Right ventricle myocardium superior (tissue), 1 donor: ENCODE data around the gene TRIM17. TPM values are rescaled to one million over a fixed set of nuclear protein-coding genes. Genes with fewer than 3 reads are reported as not detected.
A peak's percentile ranks its signal among the peaks of the same experiment; 100 is the strongest.

Experiments
- ATAC-seq: fragments of 200-7000 bp; cut with Tn5 transposase; one replicate; pipeline ENCODE4 v1.9.1; 2020; ENCODE audit warnings: mild to moderate bottlenecking; ENCODE audit not compliant: poor library complexity
- DNase-seq: peaks from one replicate; pipeline ENCODE4 v3.0.0-alpha.2; 2020
- intact Hi-C: fragments of 100-400 bp; cut with DNase I; formaldehyde crosslinking; loops from one replicate; pipeline ENCODE4 v1.11.2; 2022
- total RNA-seq: library from RNA; stranded (reverse); fragmentation: NEBNext Ultra II Directional; extraction: Animal tissue kit (Norgen Biotek cat#: 25700); gene quantifications from one replicate; pipeline ENCODE4 v1.2.1, GENCODE V29; 2021
- donor health status: DM: no; HTN: yes; CAD: no; lungs with severe emphysema.

Gene TRIM17
- total RNA-seq, 1 donor from 2014 or later = 0.32 TPM

- intact Hi-C loops = no loop called here
- ATAC-seq (no peak), DNase-seq (no peak)
Measured at GRCh38 chr1:228408041-228408868, 8.4 kb downstream of the TRIM17 start.

GRCh38 chr1:228407106-228408040 lies 9.3 kb downstream of the TRIM17 start:
- no peak for DNase-seq
- intact Hi-C loops = no loop called here
- no peak for ATAC-seq

- intact Hi-C loops = no loop called here
- ATAC-seq (peak; percentile 2), DNase-seq (no peak)
Measured at GRCh38 chr1:228405979-228406228, 10.8 kb downstream of the TRIM17 start.

GRCh38 chr1:228405200-228405978 lies 11.3 kb downstream of the TRIM17 start:
- intact Hi-C loops = no loop called here
- DNase-seq = no peak
- ATAC-seq = no peak

- ATAC-seq (no peak), DNase-seq (no peak)
- intact Hi-C loops = no loop called here
Measured at GRCh38 chr1:228404107-228404720, 12.4 kb downstream of the TRIM17 start.

- ATAC-seq (no peak), DNase-seq (no peak)
- intact Hi-C loops = no loop called here
Measured at GRCh38 chr1:228403231-228403631, 13.4 kb downstream of the TRIM17 start.

- no peak for DNase-seq
- intact Hi-C loops = no loop called here
- no peak for ATAC-seq
Measured at GRCh38 chr1:228402641-228403025, 14.0 kb downstream of the TRIM17 start.

GRCh38 chr1:228401782-228402640 lies 14.7 kb downstream of the TRIM17 start:
- no peak for DNase-seq
- intact Hi-C loops = no loop called here
- ATAC-seq = no peak

GRCh38 chr1:228400692-228401454 lies 15.8 kb downstream of the TRIM17 start:
- no peak for DNase-seq
- no peak for ATAC-seq
- intact Hi-C loops = no loop called here

- intact Hi-C loops = no loop called here
- ATAC-seq = no peak
- DNase-seq = no peak
Measured at GRCh38 chr1:228400237-228400651, 16.4 kb downstream of the TRIM17 start.

- intact Hi-C loops = no loop called here
- DNase-seq = no peak
- no peak for ATAC-seq
Measured at GRCh38 chr1:228399531-228400236, 17.0 kb downstream of the TRIM17 start.

GRCh38 chr1:228398741-228399461 lies 17.8 kb downstream of the TRIM17 start:
- DNase-seq (no peak), ATAC-seq (no peak)
- intact Hi-C loops = no loop called here

- intact Hi-C loops = no loop called here
- DNase-seq (no peak), ATAC-seq (no peak)
Measured at GRCh38 chr1:228397966-228398365, 18.7 kb downstream of the TRIM17 start.

GRCh38 chr1:228396770-228397662 lies 19.6 kb downstream of the TRIM17 start:
- intact Hi-C loops = no loop called here
- ATAC-seq = no peak
- no peak for DNase-seq
